GM18909 (cell line): ENCODE results near the gene GSTP1.

ENCODE experiments used
- ATAC-seq: cut with Tn5 transposase; IDR thresholded peaks from one replicate; pipeline ENCODE4 v1.9.1; 2021; ENCODE audit warnings: mild to moderate bottlenecking; ENCODE audit not compliant: unreplicated experiment, poor library complexity

The GSTP1 gene

GRCh38 chr11:67627812-67628624, 44.4 kb downstream of the GSTP1 start:
- no peak for ATAC-seq

GRCh38 chr11:67628710-67629385, 45.2 kb downstream of the GSTP1 start:
- no peak for ATAC-seq

GRCh38 chr11:67629386-67630227, 46.0 kb downstream of the GSTP1 start, which contains the start of gene NUDT8:
TSS of gene NUDT8 (minus strand) at chr11:67629937. CDS start at chr11:67629911, 26 bp downstream.
- peak; percentile 59 for ATAC-seq

GRCh38 chr11:67630228-67630942, 46.8 kb downstream of the GSTP1 start:
- peak; percentile 64 for ATAC-seq

GRCh38 chr11:67630943-67631331, 47.3 kb downstream of the GSTP1 start:
- ATAC-seq: no peak

GRCh38 chr11:67631411-67631810, 47.8 kb downstream of the GSTP1 start:
- no peak for ATAC-seq

- ATAC-seq: no peak
Measured at GRCh38 chr11:67631853-67632174, 48.2 kb downstream of the GSTP1 start.

GRCh38 chr11:67632175-67632981, 48.8 kb downstream of the GSTP1 start:
- ATAC-seq: no peak

GRCh38 chr11:67632982-67633755, 49.6 kb downstream of the GSTP1 start:
- no peak for ATAC-seq

- ATAC-seq: no peak
Measured at GRCh38 chr11:67633758-67634365, 50.2 kb downstream of the GSTP1 start.

- no peak for ATAC-seq
Measured at GRCh38 chr11:67634366-67635230, 51.0 kb downstream of the GSTP1 start.

- no peak for ATAC-seq
Measured at GRCh38 chr11:67635231-67635521, 51.6 kb downstream of the GSTP1 start.
